ENCODE measurements around the gene ENOPH1.

The ENOPH1 gene

DNA sequence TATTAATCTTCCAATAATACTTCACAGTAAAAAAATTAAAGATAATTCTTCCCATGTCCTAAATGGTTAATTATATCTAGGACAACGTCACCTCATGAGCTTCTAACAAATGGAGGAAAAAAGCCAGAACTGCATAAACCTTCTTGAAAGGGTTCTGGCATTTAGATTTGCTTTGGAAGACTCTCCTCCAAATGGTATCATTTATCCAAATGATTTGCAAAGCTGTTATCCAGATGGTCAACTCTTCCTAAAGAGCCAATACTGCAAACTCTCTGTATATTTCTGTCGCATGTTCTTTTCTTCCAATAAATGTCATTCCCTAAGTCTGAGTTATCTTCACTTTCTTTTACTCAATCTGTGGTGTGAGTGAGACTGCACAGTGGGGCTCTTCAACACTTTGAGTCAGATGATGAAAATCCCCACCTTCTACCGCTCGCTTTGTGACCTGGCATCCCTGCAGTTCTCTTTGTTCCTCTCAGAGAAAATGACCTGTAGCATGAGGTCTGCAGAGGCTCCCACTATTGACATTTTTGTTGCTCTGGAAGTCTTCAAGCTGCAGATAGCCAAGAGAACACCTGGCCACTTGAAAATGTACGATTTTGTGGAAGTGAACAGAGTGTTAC, 78.5 kb downstream of the ENOPH1 start:
- CTCF ChIA-PET, result no interaction called here
- TF ChIP-seq, protein P1, sequence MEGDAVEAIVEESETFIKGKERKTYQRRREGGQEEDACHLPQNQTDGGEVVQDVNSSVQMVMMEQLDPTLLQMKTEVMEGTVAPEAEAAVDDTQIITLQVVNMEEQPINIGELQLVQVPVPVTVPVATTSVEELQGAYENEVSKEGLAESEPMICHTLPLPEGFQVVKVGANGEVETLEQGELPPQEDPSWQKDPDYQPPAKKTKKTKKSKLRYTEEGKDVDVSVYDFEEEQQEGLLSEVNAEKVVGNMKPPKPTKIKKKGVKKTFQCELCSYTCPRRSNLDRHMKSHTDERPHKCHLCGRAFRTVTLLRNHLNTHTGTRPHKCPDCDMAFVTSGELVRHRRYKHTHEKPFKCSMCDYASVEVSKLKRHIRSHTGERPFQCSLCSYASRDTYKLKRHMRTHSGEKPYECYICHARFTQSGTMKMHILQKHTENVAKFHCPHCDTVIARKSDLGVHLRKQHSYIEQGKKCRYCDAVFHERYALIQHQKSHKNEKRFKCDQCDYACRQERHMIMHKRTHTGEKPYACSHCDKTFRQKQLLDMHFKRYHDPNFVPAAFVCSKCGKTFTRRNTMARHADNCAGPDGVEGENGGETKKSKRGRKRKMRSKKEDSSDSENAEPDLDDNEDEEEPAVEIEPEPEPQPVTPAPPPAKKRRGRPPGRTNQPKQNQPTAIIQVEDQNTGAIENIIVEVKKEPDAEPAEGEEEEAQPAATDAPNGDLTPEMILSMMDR (IDR thresholded peaks at IDR 0.05; ENCODE audit: control extremely low read depth, extremely low read depth, low read depth, missing control alignments), result no peak
- POLR2A ChIA-PET, result no interaction called here
- DNase-seq (ENCODE audit: extremely low spot score), result no peak

DNA sequence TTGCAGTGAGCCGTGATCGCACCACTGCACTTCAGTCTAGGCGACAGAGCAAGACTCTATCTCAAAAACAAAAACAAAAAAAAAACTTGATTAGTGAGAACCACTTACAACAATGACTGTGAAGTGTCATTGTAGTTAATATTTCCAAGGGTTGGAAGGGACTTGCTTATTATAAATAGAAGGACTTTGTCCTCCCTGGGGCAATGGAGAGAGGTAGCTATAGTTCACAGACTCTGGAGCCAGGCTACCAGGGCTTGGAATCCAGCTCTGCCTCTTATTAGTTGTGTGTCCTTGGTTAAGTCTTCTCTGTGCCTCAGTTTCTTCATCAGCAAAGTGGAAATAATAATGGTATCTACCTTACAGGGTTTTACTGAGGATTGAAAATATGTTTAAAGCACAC, 79.8 kb downstream of the ENOPH1 start:
- TF ChIP-seq, protein P1 (IDR thresholded peaks at IDR 0.05; ENCODE audit: control extremely low read depth, extremely low read depth, low read depth, missing control alignments), result no peak
- CTCF ChIA-PET, result no interaction called here
- DNase-seq (ENCODE audit: extremely low spot score), result no peak
- POLR2A ChIA-PET, result no interaction called here

Measured in GM10248 (cell line).